Mesenchymal stem cell (in vitro differentiated cells and primary cell): ENCODE results near the gene LAMA5.

Source experiments
- DNase-seq: peaks from one replicate; pipeline ENCODE4 v3.0.0-alpha.2; 2013
- H2AFZ ChIP-seq: one replicate; pipeline ENCODE4 v1.6.1; 2013; ENCODE audit warnings: low read depth, mild to moderate bottlenecking, control low read depth, inconsistent platforms, low read length, moderate library complexity
- H2AK5ac ChIP-seq: 2 replicates; pipeline ENCODE4 v1.6.1; 2013; ENCODE audit warnings: low read length, moderate library complexity, mild to moderate bottlenecking, inconsistent platforms; ENCODE audit not compliant: severe bottlenecking
- H2BK120ac ChIP-seq: one replicate; pipeline ENCODE4 v1.6.1; 2013; ENCODE audit warnings: low read depth, mild to moderate bottlenecking, inconsistent platforms, low read length, moderate library complexity
- H2BK12ac ChIP-seq, 2 experiments: one replicate each; pipeline ENCODE4 v1.6.1; 2013; ENCODE audit warnings: inconsistent platforms in 2 of 2, low read length in 2 of 2, mild to moderate bottlenecking in 2 of 2, moderate library complexity in 2 of 2, control low read depth in 1 of 2
- H2BK15ac ChIP-seq: one replicate; pipeline ENCODE4 v1.6.1; 2013; ENCODE audit warnings: mild to moderate bottlenecking, low read depth, inconsistent platforms; ENCODE audit not compliant: poor library complexity, severe bottlenecking
- H2BK5ac ChIP-seq: 2 replicates; pipeline ENCODE4 v1.6.1; 2013; ENCODE audit warnings: low read depth, mild to moderate bottlenecking, low read length, control low read depth, inconsistent platforms; ENCODE audit not compliant: poor library complexity, severe bottlenecking
- H3K14ac ChIP-seq, 2 experiments: one replicate each; pipeline ENCODE4 v1.6.1; 2013; ENCODE audit warnings: inconsistent platforms in 2 of 2, low read length in 2 of 2, control low read depth in 1 of 2, mild to moderate bottlenecking in 1 of 2, moderate library complexity in 1 of 2
- H3K18ac ChIP-seq, 2 experiments: one replicate each; pipeline ENCODE4 v1.6.1; 2013; ENCODE audit warnings: inconsistent platforms in 2 of 2, low read length in 2 of 2, control low read depth in 1 of 2, low read depth in 1 of 2, mild to moderate bottlenecking in 1 of 2
- H3K23ac ChIP-seq, 2 experiments: one replicate each; pipeline ENCODE4 v1.6.1; 2013; ENCODE audit warnings: inconsistent platforms in 2 of 2, low read length in 2 of 2, mild to moderate bottlenecking in 2 of 2, moderate library complexity in 2 of 2, control low read depth in 1 of 2
- H3K27ac ChIP-seq: 2 replicates; pipeline ENCODE4 v1.5.1; 2013; ENCODE audit warnings: mild to moderate bottlenecking, moderate library complexity, low read length, control low read depth, inconsistent platforms; ENCODE audit not compliant: poor library complexity, severe bottlenecking
- H3K27me3 ChIP-seq, 2 experiments: 2 replicates each; pipeline versions ENCODE4 v1.6.1 to v1.7.0; 2013; ENCODE audit warnings: low read length in 2 of 2, mild to moderate bottlenecking in 2 of 2, moderate library complexity in 2 of 2, control low read depth in 1 of 2, inconsistent platforms in 1 of 2; ENCODE audit not compliant: control insufficient read depth in 1 of 2, insufficient read depth in 1 of 2
- H3K36me3 ChIP-seq, 2 experiments: 2 replicates each; pipeline versions ENCODE4 v1.6.1 to v1.7.0; 2013; ENCODE audit warnings: low read length in 2 of 2, control low read depth in 1 of 2, inconsistent platforms in 1 of 2, low read depth in 1 of 2, mild to moderate bottlenecking in 1 of 2; ENCODE audit not compliant: insufficient read depth in 2 of 2, control insufficient read depth in 1 of 2
- H3K4ac ChIP-seq, 2 experiments: one replicate each; pipeline ENCODE4 v1.6.1; 2013; ENCODE audit warnings: inconsistent platforms in 2 of 2, low read length in 2 of 2, mild to moderate bottlenecking in 2 of 2, moderate library complexity in 2 of 2, control low read depth in 1 of 2, low read depth in 1 of 2
- H3K4me1 ChIP-seq: 2 replicates; pipeline ENCODE4 v1.6.1; 2013; ENCODE audit warnings: low read depth, low read length, control low read depth; ENCODE audit not compliant: control insufficient read depth, insufficient read depth
- H3K4me2 ChIP-seq: 2 replicates; pipeline ENCODE4 v1.6.1; 2013; ENCODE audit warnings: low read length, mild to moderate bottlenecking, inconsistent platforms; ENCODE audit not compliant: poor library complexity, severe bottlenecking
- H3K4me3 ChIP-seq, 2 experiments: 2 replicates each; pipeline versions ENCODE4 v1.5.1 to v1.7.0; 2013; ENCODE audit warnings: low read length in 2 of 2, mild to moderate bottlenecking in 2 of 2, control low read depth in 1 of 2, low read depth in 1 of 2; ENCODE audit not compliant: insufficient read depth in 1 of 2
- H3K79me1 ChIP-seq: replicated peaks from 2 replicates; pipeline ENCODE4 v1.6.1; 2013; ENCODE audit warnings: mild to moderate bottlenecking, control low read depth, low read length, inconsistent platforms; ENCODE audit not compliant: poor library complexity, severe bottlenecking
- H3K9ac ChIP-seq: 2 replicates; pipeline ENCODE4 v1.7.0; 2013; ENCODE audit warnings: mild to moderate bottlenecking, low read length, moderate library complexity
- H3K9me3 ChIP-seq: 2 replicates; pipeline ENCODE4 v1.7.0; 2013; ENCODE audit warnings: mild to moderate bottlenecking, low read length; ENCODE audit not compliant: control insufficient read depth
- H4K8ac ChIP-seq: one replicate; pipeline ENCODE4 v1.6.1; 2013; ENCODE audit warnings: inconsistent platforms, mild to moderate bottlenecking, low read length, moderate library complexity
- H4K91ac ChIP-seq: one replicate; pipeline ENCODE4 v1.6.1; 2013; ENCODE audit warnings: mild to moderate bottlenecking, low read length, inconsistent platforms
- WGBS: methylation state at CpG from one replicate; pipeline ENCODE4 v1.1.7; 2013; ENCODE audit warnings: mixed read lengths; 5-methylcytosine and 5-hydroxymethylcytosine counted together

Gene LAMA5

DNA sequence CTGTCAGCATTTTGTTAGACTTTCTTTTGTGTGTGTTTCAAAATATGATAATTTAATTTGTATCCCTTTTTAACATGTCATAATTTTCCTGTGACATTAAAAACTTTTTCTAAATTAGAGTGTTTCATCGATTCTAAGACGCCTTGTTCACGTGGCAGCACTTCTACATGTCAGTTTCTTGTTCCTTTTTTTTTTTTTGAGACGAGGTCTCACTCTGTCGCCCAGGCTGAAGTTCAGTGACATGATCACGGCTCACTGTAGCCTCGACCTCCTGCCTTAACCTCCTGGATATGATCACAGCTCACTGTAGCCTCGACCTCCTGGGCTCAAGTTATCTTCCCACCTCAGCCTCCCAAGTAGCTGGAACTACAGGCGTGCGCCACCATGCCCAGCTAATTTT lies 91.9 kb downstream of the LAMA5 start:
- Histone ChIP-seq H3K14ac (no peak overlapping the region), H4K91ac (no peak overlapping the region), H2BK120ac (no peak overlapping the region), H3K4me2 (no peak overlapping the region), H3K4me1 (no peaks in the 10 kb centered on the region), H3K27me3 (no peaks in the 10 kb centered on the region), H2AFZ (no peak overlapping the region), H3K23ac (no peak overlapping the region), H3K9me3 (no peaks in the 10 kb centered on the region), H2BK5ac (no peak overlapping the region), H2BK12ac (no peak overlapping the region), H4K8ac (no peak overlapping the region), H3K27ac (no peak overlapping the region), H3K4me3 (no peak overlapping the region), H3K36me3 (peaks cover 57 to 79% of the 10 kb centered on the region in 2 experiments), H2AK5ac (no peak overlapping the region), H2BK15ac (no peak overlapping the region), H3K4ac (no peak overlapping the region), H3K18ac (no peak overlapping the region), H3K79me1 (peaks cover 15% of the 10 kb centered on the region), H3K9ac (no peak overlapping the region)
- 92% methylated on average over 10 of the region's 10 CpGs for WGBS
- no peak for DNase-seq

DNA sequence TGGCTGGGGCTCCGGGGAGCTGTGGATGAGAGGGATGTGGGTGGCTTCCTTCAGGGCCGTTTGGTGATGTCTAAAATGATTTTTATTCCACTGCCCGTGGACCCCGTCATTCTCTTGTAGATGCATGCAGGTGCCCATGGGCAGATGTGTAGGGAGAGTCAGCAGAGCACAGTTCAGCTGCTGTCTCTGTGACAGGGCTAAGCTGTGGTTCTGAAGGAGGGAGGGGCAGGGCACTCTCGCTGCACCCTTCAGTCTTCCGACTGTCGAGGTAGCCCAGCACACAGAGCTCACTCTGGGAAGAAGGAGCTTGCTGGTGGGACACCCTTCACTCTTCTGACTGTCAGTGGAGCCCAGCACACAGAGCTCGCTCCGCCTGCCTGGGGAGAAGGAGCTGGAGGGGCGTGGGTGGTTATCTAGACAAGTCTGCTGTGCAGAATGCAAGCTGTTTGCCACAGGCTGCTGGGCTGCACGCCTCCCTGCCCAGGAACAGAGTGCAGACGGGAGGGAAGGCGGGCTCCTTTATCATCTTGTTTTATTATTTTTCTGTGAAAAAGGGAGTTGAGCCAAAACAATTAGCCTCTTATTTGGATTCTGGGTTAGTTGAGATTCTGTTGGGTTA lies 92.7 kb downstream of the LAMA5 start:
- Histone ChIP-seq H3K18ac (no peak overlapping the region), H3K23ac (no peak overlapping the region), H2BK15ac (no peak overlapping the region), H2AK5ac (no peak overlapping the region), H2BK5ac (no peak overlapping the region), H4K91ac (no peak overlapping the region), H3K4ac (no peak overlapping the region), H2BK120ac (no peak overlapping the region), H4K8ac (no peak overlapping the region), H3K27me3 (no peaks in the 10 kb centered on the region), H3K79me1 (peaks cover 21% of the 10 kb centered on the region), H3K27ac (no peak overlapping the region), H2AFZ (no peak overlapping the region), H3K4me1 (no peaks in the 10 kb centered on the region), H3K9me3 (no peaks in the 10 kb centered on the region), H3K9ac (no peak overlapping the region), H3K4me3 (no peak overlapping the region), H3K14ac (no peak overlapping the region), H3K36me3 (peaks cover 50 to 78% of the 10 kb centered on the region in 2 experiments), H3K4me2 (no peak overlapping the region), H2BK12ac (no peak overlapping the region)
- no peak for DNase-seq
- WGBS: 90% methylated on average over 13 of the region's 13 CpGs

DNA sequence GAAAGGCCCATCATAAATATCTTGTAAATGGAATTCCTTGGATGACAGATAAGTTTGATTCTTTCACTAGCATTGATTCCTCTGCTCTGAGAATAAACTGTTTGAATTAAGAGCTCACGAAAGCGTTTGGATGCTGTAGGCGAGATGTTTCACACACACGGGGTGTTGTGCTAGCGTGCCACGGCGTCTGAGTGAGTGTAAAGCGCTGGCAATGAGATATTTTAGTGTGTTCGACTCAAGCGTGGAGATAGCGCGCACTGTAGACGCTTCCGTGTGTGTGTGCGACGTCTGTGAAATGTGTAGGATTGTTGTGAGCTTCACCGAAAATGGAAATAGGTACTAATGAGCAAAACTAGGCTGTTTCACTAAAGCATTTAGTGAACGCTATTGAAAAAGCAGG lies 93.7 kb downstream of the LAMA5 start:
- Histone ChIP-seq H3K9ac (no peak overlapping the region), H3K23ac (no peak overlapping the region), H3K4me1 (no peaks in the 10 kb centered on the region), H3K36me3 (peaks cover 45 to 76% of the 10 kb centered on the region in 2 experiments), H3K4me2 (no peak overlapping the region), H2BK120ac (no peak overlapping the region), H3K4me3 (no peak overlapping the region), H2BK15ac (no peak overlapping the region), H3K14ac (no peak overlapping the region), H2AFZ (no peak overlapping the region), H2BK12ac (no peak overlapping the region), H2BK5ac (no peak overlapping the region), H3K9me3 (no peaks in the 10 kb centered on the region), H4K8ac (no peak overlapping the region), H3K27me3 (no peaks in the 10 kb centered on the region), H3K4ac (no peak overlapping the region), H2AK5ac (no peak overlapping the region), H3K79me1 (peaks cover 26% of the 10 kb centered on the region), H3K27ac (no peak overlapping the region), H3K18ac (no peak overlapping the region), H4K91ac (no peak overlapping the region)
- no peak for DNase-seq
- WGBS: 95% methylated on average over 18 of the region's 18 CpGs

DNA sequence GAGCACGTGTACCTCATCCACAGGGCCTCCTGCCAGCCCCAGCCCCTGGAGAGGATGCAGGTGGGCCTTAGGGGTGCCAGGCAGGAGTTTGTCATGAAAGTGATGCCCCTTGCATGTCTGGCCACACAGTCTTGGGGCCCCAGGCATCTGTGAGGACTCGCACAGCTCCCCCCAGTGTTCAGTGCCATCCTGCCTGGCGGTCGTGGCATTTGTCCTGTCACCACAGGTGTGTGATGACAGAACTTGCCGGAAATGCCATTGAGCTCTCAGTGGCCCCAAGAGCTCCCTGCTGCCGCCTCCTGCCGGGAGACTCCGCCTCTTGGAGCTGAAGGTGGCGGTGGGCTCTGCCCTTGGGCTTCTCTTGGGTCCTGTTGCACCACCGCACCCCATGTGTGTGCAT lies 94.9 kb downstream of the LAMA5 start:
- no peak overlapping the region for H3K18ac ChIP-seq
- H3K4me1 ChIP-seq: no peaks in the 10 kb centered on the region
- H2BK5ac ChIP-seq: no peak overlapping the region
- no peak overlapping the region for H3K4me3 ChIP-seq
- no peak overlapping the region for H3K4me2 ChIP-seq
- peaks cover 28% of the 10 kb centered on the region for H3K79me1 ChIP-seq
- H3K9ac ChIP-seq: no peak overlapping the region
- H2AK5ac ChIP-seq: no peak overlapping the region
- no peak overlapping the region for H3K23ac ChIP-seq
- no peak overlapping the region for H2BK120ac ChIP-seq
- no peak overlapping the region for H3K14ac ChIP-seq
- H3K4ac ChIP-seq: no peak overlapping the region
- 96% methylated on average over 10 of the region's 10 CpGs for whole genome bisulfite sequencing
- H4K91ac ChIP-seq: no peak overlapping the region
- H3K36me3 ChIP-seq: peaks cover 45 to 72% of the 10 kb centered on the region in 2 experiments
- H4K8ac ChIP-seq: no peak overlapping the region
- H2BK15ac ChIP-seq: no peak overlapping the region
- H3K27ac ChIP-seq: no peak overlapping the region
- H2BK12ac ChIP-seq: no peak overlapping the region
- H3K27me3 ChIP-seq: no peaks in the 10 kb centered on the region
- H3K9me3 ChIP-seq: no peaks in the 10 kb centered on the region
- no peak for DNase-seq
- no peak overlapping the region for H2AFZ ChIP-seq
